Measurements from ENCODE around the gene PLAAT5. TPM values are rescaled to one million over a fixed set of nuclear protein-coding genes. Genes with fewer than 3 reads are reported as not detected.
"Not testable (repeated sequence)": the region's sequence is repeated elsewhere in the genome, so short reads cannot be mapped to it uniquely, and the experiment has no call there.

PLAAT5 gene
- total RNA-seq, 1 donor from 2014 or later = not detected

- Mint-ChIP-seq H3K36me3 (ENCODE audit: low read depth) (no peaks in the 10 kb centered on the region), H3K9me3 (no peaks in the 10 kb centered on the region), H3K4me1 (peaks cover 42% of the 10 kb centered on the region), H3K27ac (no peak overlapping the region), H3K4me3 (no peak overlapping the region), H3K27me3 (peaks cover 3% of the 10 kb centered on the region)
- TF ChIP-seq CTCF (IDR thresholded peaks at IDR 0.05) = no peak
- CTCF ChIA-PET = no interaction called here
- ATAC-seq (ENCODE audit: low read depth) = no peak
- intact Hi-C loops (cut with micrococcal nuclease) = no loop called here
- no peak for DNase-seq
- POLR2A ChIA-PET = no interaction called here
Observed at GRCh38 chr11:63534895-63535461, 44.0 kb upstream of the PLAAT5 start.

DNA sequence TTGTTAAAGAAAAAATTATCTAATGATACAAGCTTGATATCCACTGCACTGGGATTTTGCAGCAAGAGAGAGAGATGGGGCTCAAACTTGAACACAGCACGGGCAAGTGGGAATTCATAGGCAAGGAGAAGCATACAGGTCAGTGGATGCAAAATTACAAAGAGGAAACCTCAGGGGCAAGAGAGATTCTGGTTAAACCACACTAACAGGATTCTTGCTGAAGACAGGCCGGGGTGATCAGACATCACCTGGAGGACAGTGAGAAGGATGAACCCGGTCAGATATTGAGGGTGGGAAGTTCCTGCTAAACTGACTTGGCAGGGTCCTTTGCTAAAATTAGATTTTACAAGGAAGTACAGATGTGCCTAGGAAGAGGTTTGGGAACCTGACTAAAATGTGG lies 43.1 kb upstream of the PLAAT5 start:
- H3K4me1 Mint-ChIP-seq = peaks cover 42% of the 10 kb centered on the region
- DNase-seq (no peak), ATAC-seq (ENCODE audit: low read depth) (no peak)
- H3K4me3 Mint-ChIP-seq = no peak overlapping the region
- no peak for TF ChIP-seq CTCF (IDR thresholded peaks at IDR 0.05)
- intact Hi-C loops (cut with micrococcal nuclease) = no loop called here
- ChIA-PET POLR2A (no interaction called here), CTCF (no interaction called here)
- no peaks in the 10 kb centered on the region for H3K9me3 Mint-ChIP-seq
- no peaks in the 10 kb centered on the region for H3K36me3 Mint-ChIP-seq (ENCODE audit: low read depth)
- H3K27me3 Mint-ChIP-seq = peaks cover 3% of the 10 kb centered on the region
- no peak overlapping the region for H3K27ac Mint-ChIP-seq

DNA sequence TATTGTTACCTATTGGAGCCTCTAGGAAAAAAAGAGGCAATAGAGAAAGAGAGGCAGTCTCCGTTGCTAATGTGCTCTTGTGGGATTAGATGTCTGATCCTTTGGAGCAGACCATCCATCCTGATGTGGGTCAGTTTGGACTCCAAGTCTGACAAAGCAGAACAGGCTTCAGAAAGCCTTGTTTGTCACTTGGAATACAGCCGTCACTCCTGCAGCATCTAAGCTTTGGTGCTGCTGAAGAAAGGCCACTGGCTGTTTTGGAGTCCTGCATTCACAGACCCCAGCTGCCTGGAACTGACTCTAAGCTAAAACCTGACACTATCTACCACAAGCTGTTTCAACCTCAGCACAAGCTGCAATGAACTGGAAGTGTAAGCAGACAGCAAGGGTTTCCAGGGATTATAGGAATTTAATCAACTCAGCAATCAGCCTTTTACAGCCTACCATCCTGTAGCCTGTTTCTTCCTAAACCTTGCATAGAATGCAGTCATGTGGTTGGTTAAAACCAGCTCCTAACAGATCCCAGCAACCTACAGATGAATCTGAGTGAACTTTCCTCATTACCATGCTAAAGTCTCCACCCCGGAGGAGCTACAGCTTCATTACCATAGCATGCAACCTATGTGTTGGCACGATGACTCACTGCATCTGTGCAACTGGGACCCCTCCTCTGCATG lies 42.0 kb upstream of the PLAAT5 start:
- Mint-ChIP-seq H3K36me3 (ENCODE audit: low read depth) (no peaks in the 10 kb centered on the region), H3K4me3 (no peak overlapping the region), H3K9me3 (no peaks in the 10 kb centered on the region), H3K4me1 (peaks cover 42% of the 10 kb centered on the region), H3K27me3 (peaks cover 3% of the 10 kb centered on the region), H3K27ac (no peak overlapping the region)
- intact Hi-C loops (cut with micrococcal nuclease) = no loop called here
- ChIA-PET CTCF (interaction anchor here (0.6 to 0.7 kb wide), 2 partner anchors 746 to 1108 kb away, joined by 3 read pairs; no protein-coding TSS in a partner anchor), POLR2A (no interaction called here)
- no peak for TF ChIP-seq CTCF (IDR thresholded peaks at IDR 0.05)
- DNase-seq (no peak), ATAC-seq (ENCODE audit: low read depth) (no peak)

GRCh38 chr11:63532117-63532516 lies 41.1 kb upstream of the PLAAT5 start:
- Mint-ChIP-seq H3K9me3 (no peaks in the 10 kb centered on the region), H3K4me3 (no peak overlapping the region), H3K4me1 (peaks cover 36% of the 10 kb centered on the region), H3K36me3 (ENCODE audit: low read depth) (no peaks in the 10 kb centered on the region), H3K27ac (no peak overlapping the region), H3K27me3 (peaks cover 3% of the 10 kb centered on the region)
- ATAC-seq (ENCODE audit: low read depth) (no peak), DNase-seq (no peak)
- ChIA-PET POLR2A (no interaction called here), CTCF (interaction anchor here (0.7 kb wide), 1 partner anchor 1107 kb away, joined by 3 read pairs; no protein-coding TSS in a partner anchor)
- intact Hi-C loops (cut with micrococcal nuclease) = no loop called here
- TF ChIP-seq CTCF (IDR thresholded peaks at IDR 0.05) = no peak

DNA sequence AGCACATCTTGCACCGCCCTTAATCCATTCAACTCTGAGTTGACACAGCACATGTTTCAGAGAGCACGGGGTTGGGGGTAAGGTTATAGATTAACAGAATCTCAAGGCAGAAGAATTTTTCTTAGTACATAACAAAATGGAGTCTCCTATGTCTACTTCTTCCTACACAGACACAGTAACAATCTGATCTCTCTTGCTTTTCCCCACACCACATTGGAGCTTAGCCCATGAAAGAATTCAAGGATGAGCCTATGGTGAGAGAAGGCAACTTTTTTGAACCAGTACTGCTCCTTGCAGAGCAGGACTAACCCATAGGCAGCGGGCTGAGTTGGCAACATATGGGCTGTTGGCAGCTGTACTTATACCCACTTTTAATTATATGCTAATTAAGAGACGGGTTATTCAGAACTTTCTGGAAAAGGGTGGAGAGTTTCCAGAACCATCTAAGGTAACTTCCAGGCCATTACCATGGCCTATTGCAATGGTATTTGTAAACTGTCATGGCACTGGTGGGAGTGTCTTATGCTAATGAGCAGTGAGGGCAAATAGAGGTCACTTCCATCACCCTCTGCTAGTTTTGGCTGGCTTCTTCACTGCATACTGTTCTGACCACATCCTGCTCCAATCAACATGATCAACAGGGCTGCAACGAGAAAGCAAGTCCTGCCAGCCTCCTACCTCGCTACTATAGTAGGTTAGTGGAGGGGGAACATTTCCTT lies 40.3 kb upstream of the PLAAT5 start:
- POLR2A ChIA-PET; H3K27ac Mint-ChIP-seq; H3K36me3 Mint-ChIP-seq (ENCODE audit: low read depth); H3K9me3 Mint-ChIP-seq; H3K27me3 Mint-ChIP-seq; CTCF ChIA-PET; DNase-seq; intact Hi-C loops (cut with micrococcal nuclease): not testable (repeated sequence)
- peak; percentile 88 for ATAC-seq (ENCODE audit: low read depth)
- H3K4me3 Mint-ChIP-seq = peak overlapping the region; percentile 29
- peaks cover 27% of the 10 kb centered on the region for H3K4me1 Mint-ChIP-seq

Measured in activated B cell treated with CpG ODN at 0.5 μM for 24 hours (primary cell).